GM10248 (cell line): ENCODE measurements around the gene POLR2A.
"Not testable (repeated sequence)": the region's sequence is repeated elsewhere in the genome, so short reads cannot be mapped to it uniquely, and the experiment has no call there.

Experiments used
- CTCF ChIA-PET: fragments of 300-600 bp; sonication (Branson Sonifier 250); formaldehyde crosslinking; extraction: SDS; loops from one replicate; lab custom pipeline; 2021; ENCODE audit warnings: antibody characterized with exemption; lab: Yijun Ruan, JAX
- POLR2A ChIA-PET: fragments of 350-650 bp; sonication (Branson Sonifier 250); formaldehyde crosslinking; extraction: SDS; loops from one replicate; lab custom pipeline; 2020; ENCODE audit warnings: antibody characterized with exemption; lab: Yijun Ruan, JAX
- DNase-seq: peaks from one replicate; pipeline ENCODE4 v3.0.0; 2012; ENCODE audit errors: extremely low spot score
- TF ChIP-seq, protein P1 (sequence below): IDR thresholded peaks from 2 replicates; pipeline ENCODE4 v1.5.1; 2012; ENCODE audit warnings: mild to moderate bottlenecking, low read depth; ENCODE audit errors: extremely low read depth, missing control alignments, control extremely low read depth

Gene POLR2A

DNA sequence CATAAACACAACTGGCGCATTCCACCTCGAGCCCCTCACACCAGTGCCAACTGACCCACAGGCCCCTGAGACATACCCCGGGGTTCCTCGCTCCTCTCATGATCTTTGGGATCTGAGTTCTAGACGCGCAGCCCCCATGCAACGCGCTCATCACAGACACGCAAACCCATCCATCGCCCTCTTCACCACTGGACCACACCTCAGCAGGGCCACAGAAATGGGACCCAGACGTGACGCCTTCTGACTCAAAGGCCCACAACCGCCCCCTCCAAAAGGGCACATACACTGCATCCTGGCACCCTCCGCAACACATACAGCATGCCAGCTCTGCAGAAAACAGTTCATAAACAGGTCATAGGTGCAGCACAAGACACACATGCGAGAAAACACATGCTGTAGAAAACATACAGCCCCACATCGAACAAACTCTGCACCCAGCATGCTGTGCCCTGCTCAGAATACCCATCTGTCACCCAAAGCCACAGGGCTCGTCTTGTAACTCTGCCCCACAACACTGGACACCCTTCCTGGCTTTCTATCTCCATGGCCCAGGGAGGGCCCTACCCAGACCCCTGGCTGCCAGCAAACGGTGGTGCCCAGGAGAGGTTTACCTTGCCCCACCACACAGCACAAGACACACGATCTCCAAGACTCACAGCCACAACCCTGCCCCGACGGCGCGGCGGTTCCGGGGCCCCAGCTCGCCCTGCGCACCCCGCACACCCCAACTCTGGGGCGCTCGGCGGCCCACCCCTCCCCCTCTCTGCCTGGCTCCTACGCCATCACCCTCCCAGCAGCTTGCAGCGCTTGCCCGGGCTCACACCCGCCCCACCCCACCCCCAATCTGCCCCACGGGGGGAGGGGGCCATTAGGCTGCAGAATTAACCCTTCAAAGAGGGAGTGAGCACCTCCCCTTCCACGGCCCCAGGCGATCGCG, 5.6 kb upstream of the POLR2A start:
- ChIA-PET POLR2A (interaction anchor here (0.5 to 0.7 kb wide), 2 partner anchors 12 to 22 kb away, joined by 3 read pairs; no protein-coding TSS in a partner anchor), CTCF (interaction anchor here (1.5 to 2.6 kb wide), 2 partner anchors 26 to 82 kb away, joined by 3 to 11 read pairs; partner anchors contain the start of gene SENP3)
- DNase-seq: peak; percentile 65
- TF ChIP-seq, protein P1, sequence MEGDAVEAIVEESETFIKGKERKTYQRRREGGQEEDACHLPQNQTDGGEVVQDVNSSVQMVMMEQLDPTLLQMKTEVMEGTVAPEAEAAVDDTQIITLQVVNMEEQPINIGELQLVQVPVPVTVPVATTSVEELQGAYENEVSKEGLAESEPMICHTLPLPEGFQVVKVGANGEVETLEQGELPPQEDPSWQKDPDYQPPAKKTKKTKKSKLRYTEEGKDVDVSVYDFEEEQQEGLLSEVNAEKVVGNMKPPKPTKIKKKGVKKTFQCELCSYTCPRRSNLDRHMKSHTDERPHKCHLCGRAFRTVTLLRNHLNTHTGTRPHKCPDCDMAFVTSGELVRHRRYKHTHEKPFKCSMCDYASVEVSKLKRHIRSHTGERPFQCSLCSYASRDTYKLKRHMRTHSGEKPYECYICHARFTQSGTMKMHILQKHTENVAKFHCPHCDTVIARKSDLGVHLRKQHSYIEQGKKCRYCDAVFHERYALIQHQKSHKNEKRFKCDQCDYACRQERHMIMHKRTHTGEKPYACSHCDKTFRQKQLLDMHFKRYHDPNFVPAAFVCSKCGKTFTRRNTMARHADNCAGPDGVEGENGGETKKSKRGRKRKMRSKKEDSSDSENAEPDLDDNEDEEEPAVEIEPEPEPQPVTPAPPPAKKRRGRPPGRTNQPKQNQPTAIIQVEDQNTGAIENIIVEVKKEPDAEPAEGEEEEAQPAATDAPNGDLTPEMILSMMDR: no peak

DNA sequence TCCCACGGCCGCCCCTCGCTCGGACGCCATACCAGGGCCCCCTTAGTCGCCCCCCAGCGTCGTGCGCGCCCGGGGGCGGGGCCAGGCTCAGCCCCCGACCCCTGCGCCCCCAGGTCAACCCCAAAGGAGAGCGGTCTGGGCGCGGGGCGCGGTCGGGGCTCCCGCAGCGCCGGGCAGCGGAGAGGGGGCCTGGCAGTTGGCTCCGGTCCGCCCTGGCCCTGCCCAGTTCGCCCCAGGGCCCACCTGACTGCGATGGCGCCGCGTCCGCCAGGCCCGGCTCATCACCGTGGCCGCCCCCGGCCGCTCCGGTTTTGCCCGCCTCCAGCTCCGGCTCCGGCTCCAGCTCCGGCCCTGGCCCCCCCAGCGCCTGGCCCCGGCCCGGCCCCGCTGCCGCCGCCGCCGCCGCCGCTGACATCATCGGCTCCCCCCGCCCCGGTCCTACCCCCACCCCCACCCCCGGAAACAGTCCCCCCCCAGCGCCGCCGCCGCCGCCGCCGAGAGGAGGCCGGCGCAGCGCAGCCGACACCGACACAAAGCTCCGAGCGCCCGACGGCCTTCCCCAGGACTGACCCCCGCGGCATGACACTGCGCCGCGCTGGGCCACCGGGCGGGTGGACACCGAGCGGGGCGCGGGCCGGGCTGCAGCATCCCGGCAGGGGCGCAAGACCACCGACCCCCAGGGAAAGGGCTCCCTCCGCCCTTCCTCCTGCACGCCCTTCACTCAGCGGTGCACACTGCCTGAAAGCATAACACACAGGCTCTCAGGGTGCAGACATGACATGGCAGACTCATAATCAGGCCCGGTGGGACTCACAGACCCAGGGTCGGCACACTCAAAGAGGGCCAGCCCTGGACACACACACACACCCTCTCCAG, 4.7 kb upstream of the POLR2A start, which contains the start of gene ZBTB4:
Gene ZBTB4, minus strand, starts transcription at position 419 of the 876 bp plus-strand sequence. CDS start 12,830 bp downstream, outside the sequence.
- CTCF ChIA-PET: interaction anchor here (1.5 to 2.6 kb wide), 3 partner anchors 27 to 81 kb away, joined by 3 to 11 read pairs (median 5); partner anchors contain the start of gene SENP3
- peak; percentile 77 for DNase-seq
- TF ChIP-seq, protein P1: no peak
- POLR2A ChIA-PET: interaction anchor here (0.7 kb wide), 1 partner anchor 11 kb away, joined by 3 read pairs; no protein-coding TSS in a partner anchor

DNA sequence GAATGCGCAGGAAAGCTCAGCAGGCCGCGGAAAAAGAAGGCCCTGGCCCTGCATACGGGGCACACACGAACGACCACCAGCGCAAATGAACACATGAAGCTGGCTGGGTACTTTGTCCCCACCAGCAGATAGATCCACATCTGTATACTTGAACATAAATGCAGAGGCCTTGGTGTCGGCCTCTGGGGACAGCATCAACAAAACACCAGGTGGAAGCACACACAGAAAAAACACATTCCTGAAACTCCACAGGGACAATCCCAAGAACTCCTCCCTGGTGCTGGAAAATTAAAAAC, 4.1 kb upstream of the POLR2A start:
- ChIA-PET CTCF (interaction anchor here (1.5 to 2.6 kb wide), 3 partner anchors 27 to 81 kb away, joined by 3 to 11 read pairs (median 5); partner anchors contain the start of gene SENP3), POLR2A (no interaction called here)
- no peak for DNase-seq
- TF ChIP-seq, protein P1: no peak

DNA sequence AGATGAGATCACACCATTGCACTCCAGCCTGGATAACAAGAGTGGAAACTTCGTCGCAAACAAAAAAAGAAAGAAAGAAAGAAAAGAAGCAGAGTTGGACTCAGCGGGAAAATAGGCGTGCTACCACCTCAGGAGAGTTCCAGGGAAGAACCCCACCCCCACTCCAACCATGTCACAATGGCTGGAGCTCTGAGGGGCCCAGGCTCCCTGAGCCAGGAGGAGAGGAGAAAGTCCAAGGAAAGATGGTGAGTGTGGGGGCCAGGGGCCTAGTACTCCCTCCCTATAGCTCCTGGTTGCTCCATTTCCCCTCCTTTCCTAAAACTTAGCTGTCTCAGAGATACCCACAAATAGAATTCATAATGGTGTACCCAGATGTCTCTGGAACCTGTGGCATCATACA, 2.9 kb upstream of the POLR2A start, which contains the start of gene SLC35G6:
Gene SLC35G6, plus strand, starts transcription at position 172 of the 400 bp plus-strand sequence. Its CDS starts 71 bp downstream, at position 243.
- DNase-seq, POLR2A ChIA-PET: not testable (repeated sequence)
- CTCF ChIA-PET: interaction anchor here (2.0 kb wide), 1 partner anchor 27 kb away, joined by 5 read pairs; no protein-coding TSS in a partner anchor

DNA sequence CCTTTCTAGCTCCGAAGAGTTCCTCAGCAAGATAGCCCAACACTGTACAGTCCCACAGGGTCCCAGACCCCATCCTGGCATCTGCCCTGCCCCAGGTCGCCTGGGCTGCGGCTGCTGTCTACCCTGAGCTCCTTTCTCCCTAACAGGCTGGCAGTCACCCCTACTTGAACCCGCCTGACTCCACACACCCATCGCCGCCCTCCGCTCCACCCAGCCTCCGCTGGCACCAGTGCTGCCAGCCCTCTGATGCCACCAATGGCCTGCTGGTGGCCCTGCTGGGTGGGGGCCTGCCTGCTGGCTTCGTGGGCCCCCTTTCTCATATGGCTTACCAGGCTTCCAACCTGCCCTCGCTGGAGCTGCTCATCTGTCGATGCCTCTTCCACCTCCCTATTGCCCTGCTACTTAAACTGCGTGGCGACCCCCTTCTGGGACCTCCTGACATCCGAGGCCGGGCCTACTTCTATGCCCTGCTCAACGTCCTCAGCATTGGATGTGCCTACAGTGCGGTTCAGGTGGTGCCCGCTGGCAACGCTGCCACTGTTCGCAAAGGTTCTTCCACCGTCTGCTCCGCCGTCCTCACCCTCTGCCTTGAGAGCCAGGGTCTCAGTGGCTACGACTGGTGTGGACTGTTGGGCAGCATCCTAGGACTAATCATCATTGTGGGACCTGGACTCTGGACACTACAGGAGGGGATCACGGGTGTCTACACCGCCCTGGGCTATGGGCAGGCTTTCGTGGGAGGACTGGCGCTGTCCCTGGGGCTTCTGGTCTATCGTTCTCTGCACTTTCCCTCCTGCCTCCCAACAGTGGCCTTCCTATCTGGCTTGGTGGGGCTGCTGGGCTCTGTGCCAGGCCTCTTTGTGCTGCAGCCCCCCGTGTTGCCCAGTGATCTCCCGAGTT, 2.1 kb upstream of the POLR2A start:
- CTCF ChIA-PET, DNase-seq, POLR2A ChIA-PET: not testable (repeated sequence)

DNA sequence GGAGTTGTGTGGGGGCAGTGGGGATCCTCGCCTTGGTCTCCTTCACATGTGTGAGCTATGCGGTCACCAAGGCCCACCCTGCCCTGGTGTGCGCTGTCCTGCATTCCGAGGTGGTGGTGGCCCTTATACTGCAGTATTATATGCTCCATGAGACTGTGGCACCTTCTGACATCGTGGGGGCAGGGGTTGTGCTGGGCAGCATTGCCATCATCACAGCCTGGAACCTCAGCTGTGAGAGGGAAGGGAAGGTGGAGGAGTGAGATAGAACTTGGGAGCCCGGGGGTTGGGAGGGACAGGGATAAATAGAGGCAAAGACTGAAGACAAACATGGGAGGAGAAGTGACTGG, 1.5 kb upstream of the POLR2A start:
- DNase-seq, POLR2A ChIA-PET, CTCF ChIA-PET: not testable (repeated sequence)

DNA sequence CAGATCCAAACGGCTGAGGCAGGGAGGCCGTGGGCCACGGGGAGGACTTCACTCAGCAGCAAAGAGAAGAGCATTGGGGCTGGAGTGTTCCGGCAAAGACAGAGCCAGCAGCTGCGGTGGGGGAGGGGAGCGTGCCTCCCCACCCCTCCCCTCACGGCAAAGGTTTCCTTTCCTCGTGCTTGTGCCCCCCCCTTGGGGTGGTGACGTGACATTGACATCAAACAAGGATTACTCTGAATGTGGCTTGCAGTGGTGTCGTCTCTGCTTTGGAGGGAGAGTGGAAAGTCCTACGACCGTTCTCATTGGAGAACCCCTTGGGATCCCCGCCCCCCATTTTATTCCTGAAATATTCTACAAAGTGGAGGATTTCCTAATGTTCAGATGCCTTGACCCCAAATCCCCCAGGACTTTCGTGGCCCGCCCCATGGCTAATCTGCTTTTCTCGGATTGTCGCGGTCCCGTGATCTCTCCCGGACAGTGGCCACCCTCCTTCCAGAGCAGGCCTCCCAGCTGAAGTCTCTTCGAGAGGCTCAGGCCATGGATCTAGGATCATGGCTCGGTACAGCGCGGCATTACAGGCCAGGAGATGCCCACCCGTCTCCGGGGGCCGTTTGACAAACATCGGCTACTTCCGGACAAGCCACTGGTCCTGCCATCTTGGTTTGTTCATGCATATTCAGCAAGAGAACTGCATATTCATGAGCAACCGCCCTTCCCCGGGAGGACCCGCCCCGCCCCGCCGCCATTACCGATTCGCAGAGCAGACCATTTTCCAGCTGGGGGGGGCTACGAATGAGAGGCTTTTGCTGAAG, 705 bp upstream of the POLR2A start:
- TF ChIP-seq, protein P1: no peak
- DNase-seq: peak; percentile 89
- POLR2A ChIA-PET: interaction anchor here (1.0 to 2.2 kb wide), 26 partner anchors 7 to 361 kb away, joined by 3 to 12 read pairs (median 6); partner anchors contain the start of genes ACAP1, CD68, FXR2 and SAT2
- CTCF ChIA-PET: interaction anchor here (2.8 kb wide), 1 partner anchor 47 kb away, joined by 6 read pairs; no protein-coding TSS in a partner anchor
